ENCODE results near the gene FXYD4.

FXYD4 gene

DNA sequence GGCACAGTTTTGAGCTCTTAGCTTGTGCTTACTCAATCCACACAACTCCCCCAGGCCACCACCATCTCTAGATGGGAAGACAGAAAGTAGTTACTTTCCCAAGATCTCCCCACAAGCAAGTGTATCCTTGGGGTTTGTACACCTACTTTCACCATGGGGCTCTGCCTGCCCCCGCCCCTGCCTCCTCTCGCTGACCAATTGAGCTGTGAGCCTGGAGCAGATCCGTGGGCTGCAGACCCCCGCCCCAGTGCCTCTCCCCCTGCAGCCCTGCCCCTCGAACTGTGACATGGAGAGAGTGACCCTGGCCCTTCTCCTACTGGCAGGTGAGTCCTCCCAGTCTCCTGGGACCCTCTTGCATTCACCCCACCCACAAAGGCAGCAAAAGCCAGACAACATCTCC, 2.0 kb downstream of the FXYD4 start:
- TF ChIP-seq, protein P1, sequence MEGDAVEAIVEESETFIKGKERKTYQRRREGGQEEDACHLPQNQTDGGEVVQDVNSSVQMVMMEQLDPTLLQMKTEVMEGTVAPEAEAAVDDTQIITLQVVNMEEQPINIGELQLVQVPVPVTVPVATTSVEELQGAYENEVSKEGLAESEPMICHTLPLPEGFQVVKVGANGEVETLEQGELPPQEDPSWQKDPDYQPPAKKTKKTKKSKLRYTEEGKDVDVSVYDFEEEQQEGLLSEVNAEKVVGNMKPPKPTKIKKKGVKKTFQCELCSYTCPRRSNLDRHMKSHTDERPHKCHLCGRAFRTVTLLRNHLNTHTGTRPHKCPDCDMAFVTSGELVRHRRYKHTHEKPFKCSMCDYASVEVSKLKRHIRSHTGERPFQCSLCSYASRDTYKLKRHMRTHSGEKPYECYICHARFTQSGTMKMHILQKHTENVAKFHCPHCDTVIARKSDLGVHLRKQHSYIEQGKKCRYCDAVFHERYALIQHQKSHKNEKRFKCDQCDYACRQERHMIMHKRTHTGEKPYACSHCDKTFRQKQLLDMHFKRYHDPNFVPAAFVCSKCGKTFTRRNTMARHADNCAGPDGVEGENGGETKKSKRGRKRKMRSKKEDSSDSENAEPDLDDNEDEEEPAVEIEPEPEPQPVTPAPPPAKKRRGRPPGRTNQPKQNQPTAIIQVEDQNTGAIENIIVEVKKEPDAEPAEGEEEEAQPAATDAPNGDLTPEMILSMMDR (conservative IDR thresholded peaks at IDR 0.05; ENCODE audit: low read depth, low read length): no peak
- Histone ChIP-seq H3K79me2 (ENCODE audit: insufficient read depth, low read depth) (no peaks in the 10 kb centered on the region), H4K20me1 (ENCODE audit: insufficient read depth) (no peaks in the 10 kb centered on the region), H2AFZ (ENCODE audit: low read depth) (no peak overlapping the region), H3K9ac (no peak overlapping the region), H3K4me3 (IDR thresholded peaks at IDR 0.05; ENCODE audit: insufficient read depth, low read depth, low read length) (no peak overlapping the region), H3K4me2 (no peak overlapping the region), H3K27me3 (ENCODE audit: insufficient read depth, low read depth) (no peaks in the 10 kb centered on the region), H3K4me1 (ENCODE audit: low read depth, poor library complexity, severe bottlenecking) (no peaks in the 10 kb centered on the region), H3K27ac (no peak overlapping the region), H3K36me3 (ENCODE audit: insufficient read depth) (no peaks in the 10 kb centered on the region)

DNA sequence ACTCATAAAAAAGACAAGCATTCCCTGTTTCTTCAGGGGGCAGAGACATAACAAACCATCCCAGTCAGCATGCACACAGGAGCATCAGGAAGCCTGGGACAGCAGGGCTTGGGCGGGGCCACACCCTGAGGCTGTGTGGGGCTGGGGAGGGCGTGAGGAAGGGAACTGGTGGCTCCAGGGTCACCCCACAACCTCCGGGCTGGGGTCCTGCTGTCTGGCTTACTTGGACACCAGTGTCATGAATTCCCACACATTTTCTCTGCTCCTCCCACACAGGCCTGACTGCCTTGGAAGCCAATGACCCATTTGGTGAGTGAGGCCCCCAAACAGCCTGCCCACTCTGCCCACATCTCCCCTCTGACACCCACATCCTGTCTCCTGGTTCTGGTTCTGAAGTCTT, 2.8 kb downstream of the FXYD4 start:
- Histone ChIP-seq H3K27me3 (ENCODE audit: insufficient read depth, low read depth) (no peaks in the 10 kb centered on the region), H3K79me2 (ENCODE audit: insufficient read depth, low read depth) (no peaks in the 10 kb centered on the region), H3K27ac (no peak overlapping the region), H3K4me1 (ENCODE audit: low read depth, poor library complexity, severe bottlenecking) (no peaks in the 10 kb centered on the region), H3K36me3 (ENCODE audit: insufficient read depth) (no peaks in the 10 kb centered on the region), H4K20me1 (ENCODE audit: insufficient read depth) (no peaks in the 10 kb centered on the region), H3K4me3 (IDR thresholded peaks at IDR 0.05; ENCODE audit: insufficient read depth, low read depth, low read length) (no peak overlapping the region), H2AFZ (ENCODE audit: low read depth) (no peak overlapping the region), H3K4me2 (no peak overlapping the region), H3K9ac (no peak overlapping the region)
- TF ChIP-seq, protein P1 (conservative IDR thresholded peaks at IDR 0.05; ENCODE audit: low read depth, low read length): no peak

DNA sequence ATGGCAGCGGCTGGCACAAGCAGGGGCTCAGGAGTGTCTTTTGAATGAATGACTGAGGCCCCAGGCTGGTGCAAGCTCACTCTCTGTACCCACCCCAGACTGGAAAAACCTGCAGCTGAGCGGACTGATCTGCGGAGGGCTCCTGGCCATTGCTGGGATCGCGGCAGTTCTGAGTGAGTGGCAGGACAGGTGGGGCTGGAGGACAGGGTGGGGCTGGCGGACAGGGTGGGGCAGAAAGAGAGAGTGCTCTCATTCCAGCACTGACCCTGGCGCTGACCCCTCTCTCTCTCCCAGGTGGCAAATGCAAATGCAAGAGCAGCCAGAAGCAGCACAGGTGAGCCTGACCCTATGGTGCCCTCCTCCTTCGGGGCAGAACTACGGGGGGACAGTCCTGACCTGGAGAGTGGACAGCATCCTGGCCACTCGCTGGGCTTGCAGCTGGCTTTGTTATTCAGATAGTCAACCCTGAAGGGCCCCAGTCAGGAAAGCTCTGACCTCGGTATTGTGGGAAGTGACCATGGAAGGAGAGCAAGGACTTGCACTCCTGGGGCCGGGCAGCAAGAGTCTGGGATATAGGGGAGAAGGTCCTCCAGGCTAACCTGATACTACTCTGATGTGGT, 4.1 kb downstream of the FXYD4 start:
- Histone ChIP-seq H3K79me2 (ENCODE audit: insufficient read depth, low read depth) (no peaks in the 10 kb centered on the region), H3K4me1 (ENCODE audit: low read depth, poor library complexity, severe bottlenecking) (peaks cover 6% of the 10 kb centered on the region), H3K36me3 (ENCODE audit: insufficient read depth) (no peaks in the 10 kb centered on the region), H3K9ac (no peak overlapping the region), H3K27ac (no peak overlapping the region), H3K4me2 (no peak overlapping the region), H2AFZ (ENCODE audit: low read depth) (no peak overlapping the region), H3K4me3 (IDR thresholded peaks at IDR 0.05; ENCODE audit: insufficient read depth, low read depth, low read length) (no peak overlapping the region), H4K20me1 (ENCODE audit: insufficient read depth) (no peaks in the 10 kb centered on the region), H3K27me3 (ENCODE audit: insufficient read depth, low read depth) (no peaks in the 10 kb centered on the region)
- TF ChIP-seq, protein P1 (conservative IDR thresholded peaks at IDR 0.05; ENCODE audit: low read depth, low read length): no peak

DNA sequence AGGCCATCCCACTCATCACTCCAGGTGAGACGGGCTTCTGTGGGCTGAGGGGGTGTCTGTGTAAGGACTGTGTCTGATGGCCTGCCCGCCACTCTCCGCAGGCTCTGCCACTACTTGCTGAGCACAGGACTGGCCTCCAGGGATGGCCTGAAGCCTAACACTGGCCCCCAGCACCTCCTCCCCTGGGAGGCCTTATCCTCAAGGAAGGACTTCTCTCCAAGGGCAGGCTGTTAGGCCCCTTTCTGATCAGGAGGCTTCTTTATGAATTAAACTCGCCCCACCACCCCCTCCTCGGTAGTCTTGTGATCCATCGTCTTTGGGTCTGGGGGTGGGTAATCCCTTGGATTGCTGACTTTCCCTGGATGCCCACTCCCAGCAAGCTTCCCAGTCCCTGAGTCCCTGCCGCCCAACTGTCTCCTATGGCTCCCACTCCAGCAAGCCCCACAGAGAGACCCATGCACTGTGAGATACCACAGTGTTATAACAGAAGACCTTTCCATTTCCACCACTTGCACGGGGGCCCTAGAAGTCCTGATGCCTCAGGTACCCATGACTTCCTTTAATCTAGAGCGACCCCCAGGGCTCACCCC, 4.7 kb downstream of the FXYD4 start:
- TF ChIP-seq, protein P1 (conservative IDR thresholded peaks at IDR 0.05; ENCODE audit: low read depth, low read length): no peak
- H3K27ac ChIP-seq: no peak overlapping the region
- H3K4me3 ChIP-seq (IDR thresholded peaks at IDR 0.05; ENCODE audit: insufficient read depth, low read depth, low read length): no peak overlapping the region

More for the DNA sequence above, 4.7 kb downstream of the FXYD4 start:
- Histone ChIP-seq H4K20me1 (ENCODE audit: insufficient read depth) (no peaks in the 10 kb centered on the region), H3K4me2 (no peak overlapping the region), H3K4me1 (ENCODE audit: low read depth, poor library complexity, severe bottlenecking) (peaks cover 11% of the 10 kb centered on the region), H2AFZ (ENCODE audit: low read depth) (no peak overlapping the region), H3K79me2 (ENCODE audit: insufficient read depth, low read depth) (no peaks in the 10 kb centered on the region), H3K27me3 (ENCODE audit: insufficient read depth, low read depth) (no peaks in the 10 kb centered on the region), H3K36me3 (ENCODE audit: insufficient read depth) (no peaks in the 10 kb centered on the region), H3K9ac (no peak overlapping the region)

Measured in KMS-11 (cell line).